HepG2 (cell line): ENCODE measurements around the gene NTN3. TPM values are rescaled to one million over a fixed set of nuclear protein-coding genes. Genes with fewer than 3 reads are reported as not detected.
A peak's percentile ranks its signal among the peaks of the same experiment; 100 is the strongest.

Experiments
- DZIP1 ChIP-seq: sonication (generic); formaldehyde crosslinking; IDR thresholded peaks from 2 replicates; pipeline ENCODE4 v1.5.0; 2020; ENCODE audit warnings: mild to moderate bottlenecking, missing genetic modification reagents
- PRDM15 ChIP-seq: sonication (generic); formaldehyde crosslinking; IDR thresholded peaks from 2 replicates; pipeline ENCODE4 v1.4.0; 2020; ENCODE audit warnings: missing genetic modification reagents
- REXO4 ChIP-seq: sonication (generic); formaldehyde crosslinking; IDR thresholded peaks from 2 replicates; pipeline ENCODE4 v1.8.0; 2022; ENCODE audit warnings: missing genetic modification reagents, mild to moderate bottlenecking, borderline replicate concordance
- SNAI1 ChIP-seq: sonication (generic); formaldehyde crosslinking; IDR thresholded peaks from 2 replicates; pipeline ENCODE4 v1.5.0; 2020; ENCODE audit warnings: mild to moderate bottlenecking, missing genetic modification reagents, borderline replicate concordance
- polyA plus RNA-seq, 8 experiments: library from polyadenylated mRNA; depleted of rRNA in 3 of 8; stranded (reverse) in 7 of 8; unstranded in 1 of 8; fragments of >200 nt; fragmentation: Illumina TruSeq in 4 of 8; extraction: Trizol in 4 of 8; gene quantifications; 2 replicates each; pipeline versions ENCODE4 v1.2.1 to v1.2.3, GENCODE V29; 2011 to 2016; ENCODE audit warnings: low read depth in 4 of 8, missing spikeins in 1 of 8, mixed read lengths in 1 of 8; ENCODE audit not compliant: insufficient read depth in 1 of 8
- total RNA-seq, 5 experiments: library from RNA; depleted of rRNA; stranded (reverse); fragments of >200 nt; fragmentation: Illumina TruSeq; extraction: Trizol; gene quantifications; 2 replicates each; pipeline ENCODE4 v1.2.3, GENCODE V29; 2016; ENCODE audit warnings: low read depth in 1 of 5
- TF ChIP-seq, protein P1 (sequence below): sonication (generic); formaldehyde crosslinking; IDR thresholded peaks from 2 replicates; pipeline ENCODE4 v1.4.0; 2020; ENCODE audit warnings: mild to moderate bottlenecking, missing genetic modification reagents
- TF ChIP-seq, protein P2 (sequence below): sonication (generic); formaldehyde crosslinking; IDR thresholded peaks from 2 replicates; pipeline ENCODE4 v1.4.0; 2020; ENCODE audit warnings: missing genetic modification reagents
- TF ChIP-seq, protein P3 (sequence below): sonication (generic); formaldehyde crosslinking; conservative IDR thresholded peaks from 2 replicates; pipeline ENCODE4 v1.4.0; 2020; ENCODE audit warnings: mild to moderate bottlenecking, missing genetic modification reagents, moderate library complexity

NTN3 gene
- total and polyA plus RNA-seq, 2 of the 13 experiments (the other 11 are each of a cell fraction or from before 2014, with no cell fraction given) = 0.09 to 0.20 TPM

GRCh38 chr16:2484898-2485508, 13.9 kb downstream of the NTN3 start (continued):
- TF ChIP-seq, protein P1, sequence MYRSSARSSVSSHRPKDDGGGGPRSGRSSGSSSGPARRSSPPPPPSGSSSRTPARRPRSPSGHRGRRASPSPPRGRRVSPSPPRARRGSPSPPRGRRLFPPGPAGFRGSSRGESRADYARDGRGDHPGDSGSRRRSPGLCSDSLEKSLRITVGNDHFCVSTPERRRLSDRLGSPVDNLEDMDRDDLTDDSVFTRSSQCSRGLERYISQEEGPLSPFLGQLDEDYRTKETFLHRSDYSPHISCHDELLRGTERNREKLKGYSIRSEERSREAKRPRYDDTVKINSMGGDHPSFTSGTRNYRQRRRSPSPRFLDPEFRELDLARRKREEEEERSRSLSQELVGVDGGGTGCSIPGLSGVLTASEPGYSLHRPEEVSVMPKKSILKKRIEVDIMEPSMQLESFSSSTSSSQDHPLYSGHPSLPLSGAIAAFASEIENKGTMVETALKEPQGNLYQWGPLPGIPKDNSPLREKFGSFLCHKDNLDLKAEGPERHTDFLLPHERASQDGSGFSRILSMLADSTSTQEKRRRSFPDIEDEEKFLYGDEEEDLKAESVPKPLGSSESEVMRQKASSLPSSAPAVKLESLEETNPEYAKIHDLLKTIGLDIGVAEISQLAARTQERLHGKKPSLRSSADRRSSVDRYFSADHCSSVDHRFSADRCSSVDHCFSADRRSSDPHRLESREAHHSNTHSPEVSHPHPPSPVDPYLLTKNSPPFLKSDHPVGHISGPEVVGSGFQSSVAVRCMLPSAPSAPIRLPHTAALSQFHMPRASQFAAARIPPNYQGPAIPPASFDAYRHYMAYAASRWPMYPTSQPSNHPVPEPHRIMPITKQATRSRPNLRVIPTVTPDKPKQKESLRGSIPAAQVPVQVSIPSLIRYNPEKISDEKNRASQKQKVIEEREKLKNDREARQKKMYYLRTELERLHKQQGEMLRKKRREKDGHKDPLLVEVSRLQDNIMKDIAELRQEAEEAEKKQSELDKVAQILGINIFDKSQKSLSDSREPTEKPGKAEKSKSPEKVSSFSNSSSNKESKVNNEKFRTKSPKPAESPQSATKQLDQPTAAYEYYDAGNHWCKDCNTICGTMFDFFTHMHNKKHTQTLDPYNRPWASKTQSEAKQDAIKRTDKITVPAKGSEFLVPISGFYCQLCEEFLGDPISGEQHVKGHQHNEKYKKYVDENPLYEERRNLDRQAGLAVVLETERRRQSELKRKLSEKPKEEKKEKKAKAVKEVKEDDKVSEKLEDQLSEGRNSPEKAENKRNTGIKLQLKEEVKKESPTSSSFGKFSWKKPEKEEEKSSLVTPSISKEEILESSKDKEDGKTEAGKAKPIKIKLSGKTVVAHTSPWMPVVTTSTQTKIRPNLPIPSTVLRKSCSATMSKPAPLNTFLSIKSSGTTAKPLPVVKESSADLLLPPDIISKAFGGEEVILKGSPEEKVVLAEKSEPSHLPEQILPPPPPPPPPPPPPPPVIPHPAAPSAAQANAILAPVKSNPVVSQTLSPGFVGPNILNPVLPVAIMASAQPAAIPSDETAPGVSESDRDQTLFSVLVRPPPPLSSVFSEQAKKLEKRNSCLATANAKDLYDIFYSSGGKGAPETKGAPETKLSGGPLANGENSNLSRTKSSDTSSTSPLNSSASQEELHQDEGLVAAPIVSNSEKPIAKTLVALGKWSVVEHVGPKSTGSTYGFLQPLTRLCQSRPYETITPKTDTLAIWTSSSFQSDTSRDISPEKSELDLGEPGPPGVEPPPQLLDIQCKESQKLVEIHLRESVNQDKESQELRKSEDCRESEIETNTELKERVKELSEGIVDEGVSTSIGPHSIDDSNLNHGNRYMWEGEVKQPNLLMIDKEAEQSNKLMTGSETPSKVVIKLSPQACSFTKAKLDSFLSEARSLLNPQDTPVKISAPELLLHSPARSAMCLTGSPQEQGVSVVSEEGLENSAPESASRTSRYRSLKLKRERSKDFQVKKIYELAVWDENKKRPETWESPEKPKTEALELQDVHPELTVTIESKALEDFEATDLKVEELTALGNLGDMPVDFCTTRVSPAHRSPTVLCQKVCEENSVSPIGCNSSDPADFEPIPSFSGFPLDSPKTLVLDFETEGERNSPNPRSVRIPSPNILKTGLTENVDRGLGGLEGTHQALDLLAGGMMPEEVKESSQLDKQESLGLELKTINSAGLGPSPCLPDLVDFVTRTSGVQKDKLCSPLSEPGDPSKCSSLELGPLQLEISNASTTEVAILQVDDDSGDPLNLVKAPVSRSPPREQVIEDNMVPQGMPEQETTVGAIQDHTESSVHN (CRISPR knock-in tag) = no peak
- no peak for TF ChIP-seq DZIP1 (CRISPR knock-in tag)
- TF ChIP-seq, protein P2, sequence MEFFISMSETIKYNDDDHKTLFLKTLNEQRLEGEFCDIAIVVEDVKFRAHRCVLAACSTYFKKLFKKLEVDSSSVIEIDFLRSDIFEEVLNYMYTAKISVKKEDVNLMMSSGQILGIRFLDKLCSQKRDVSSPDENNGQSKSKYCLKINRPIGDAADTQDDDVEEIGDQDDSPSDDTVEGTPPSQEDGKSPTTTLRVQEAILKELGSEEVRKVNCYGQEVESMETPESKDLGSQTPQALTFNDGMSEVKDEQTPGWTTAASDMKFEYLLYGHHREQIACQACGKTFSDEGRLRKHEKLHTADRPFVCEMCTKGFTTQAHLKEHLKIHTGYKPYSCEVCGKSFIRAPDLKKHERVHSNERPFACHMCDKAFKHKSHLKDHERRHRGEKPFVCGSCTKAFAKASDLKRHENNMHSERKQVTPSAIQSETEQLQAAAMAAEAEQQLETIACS (CRISPR knock-in tag) = no peak
- TF ChIP-seq, protein P3, sequence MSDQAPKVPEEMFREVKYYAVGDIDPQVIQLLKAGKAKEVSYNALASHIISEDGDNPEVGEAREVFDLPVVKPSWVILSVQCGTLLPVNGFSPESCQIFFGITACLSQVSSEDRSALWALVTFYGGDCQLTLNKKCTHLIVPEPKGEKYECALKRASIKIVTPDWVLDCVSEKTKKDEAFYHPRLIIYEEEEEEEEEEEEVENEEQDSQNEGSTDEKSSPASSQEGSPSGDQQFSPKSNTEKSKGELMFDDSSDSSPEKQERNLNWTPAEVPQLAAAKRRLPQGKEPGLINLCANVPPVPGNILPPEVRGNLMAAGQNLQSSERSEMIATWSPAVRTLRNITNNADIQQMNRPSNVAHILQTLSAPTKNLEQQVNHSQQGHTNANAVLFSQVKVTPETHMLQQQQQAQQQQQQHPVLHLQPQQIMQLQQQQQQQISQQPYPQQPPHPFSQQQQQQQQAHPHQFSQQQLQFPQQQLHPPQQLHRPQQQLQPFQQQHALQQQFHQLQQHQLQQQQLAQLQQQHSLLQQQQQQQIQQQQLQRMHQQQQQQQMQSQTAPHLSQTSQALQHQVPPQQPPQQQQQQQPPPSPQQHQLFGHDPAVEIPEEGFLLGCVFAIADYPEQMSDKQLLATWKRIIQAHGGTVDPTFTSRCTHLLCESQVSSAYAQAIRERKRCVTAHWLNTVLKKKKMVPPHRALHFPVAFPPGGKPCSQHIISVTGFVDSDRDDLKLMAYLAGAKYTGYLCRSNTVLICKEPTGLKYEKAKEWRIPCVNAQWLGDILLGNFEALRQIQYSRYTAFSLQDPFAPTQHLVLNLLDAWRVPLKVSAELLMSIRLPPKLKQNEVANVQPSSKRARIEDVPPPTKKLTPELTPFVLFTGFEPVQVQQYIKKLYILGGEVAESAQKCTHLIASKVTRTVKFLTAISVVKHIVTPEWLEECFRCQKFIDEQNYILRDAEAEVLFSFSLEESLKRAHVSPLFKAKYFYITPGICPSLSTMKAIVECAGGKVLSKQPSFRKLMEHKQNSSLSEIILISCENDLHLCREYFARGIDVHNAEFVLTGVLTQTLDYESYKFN (CRISPR knock-in tag) = peak; percentile 92
- TF ChIP-seq PRDM15 (CRISPR knock-in tag) = no peak
- no peak for TF ChIP-seq SNAI1 (CRISPR knock-in tag)
- TF ChIP-seq REXO4 (CRISPR knock-in tag) = no peak
